ENCODE results near the gene SLC38A10.

DNA sequence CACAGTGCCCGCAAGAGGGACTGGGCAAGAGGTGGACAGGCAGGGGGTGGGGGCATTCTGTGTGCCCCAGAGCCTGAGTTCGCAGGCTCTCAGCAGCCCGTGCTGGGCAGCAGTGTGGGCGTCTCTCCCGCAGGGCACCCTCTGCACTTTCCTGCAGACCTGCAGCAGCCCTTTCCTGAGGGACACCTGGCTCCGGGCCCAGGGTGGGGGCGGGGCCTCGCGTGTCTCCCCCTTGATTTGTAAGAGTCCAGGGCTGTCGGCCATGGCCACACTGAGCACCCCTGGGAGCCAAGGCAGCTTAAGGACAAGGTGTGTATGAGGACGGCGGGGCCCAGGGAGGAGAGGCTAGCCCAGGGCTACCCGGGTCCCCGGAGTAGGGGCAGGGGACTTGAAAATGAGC lies 33.4 kb upstream of the SLC38A10 start:
- TF ChIP-seq POLR2AphosphoS5 (IDR thresholded peaks at IDR 0.05; ENCODE audit: low read depth, low read length), result no peak
- 0 out of 2 replicates have a peak, but pooled peaks have one; percentile 19 for TF ChIP-seq KDM4B (CRISPR knock-in tag; IDR thresholded peaks at IDR 0.05)
- TF ChIP-seq ZMYM4 (CRISPR knock-in tag; IDR thresholded peaks at IDR 0.05), result no peak
- no peak for TF ChIP-seq GABPA (IDR thresholded peaks at IDR 0.05; ENCODE audit: low read depth, low read length)
- TF ChIP-seq GABPA (CRISPR knock-in tag; IDR thresholded peaks at IDR 0.05; ENCODE audit: low read depth), result no peak

Data from HepG2 (cell line).